Measurements from ENCODE around the gene PDE6A. TPM values are rescaled to one million over a fixed set of nuclear protein-coding genes. Genes with fewer than 3 reads are reported as not detected.

The PDE6A gene
- total and polyA plus RNA-seq, 2 donors from 2014 or later: 0.03 TPM; not detected in 1

DNA sequence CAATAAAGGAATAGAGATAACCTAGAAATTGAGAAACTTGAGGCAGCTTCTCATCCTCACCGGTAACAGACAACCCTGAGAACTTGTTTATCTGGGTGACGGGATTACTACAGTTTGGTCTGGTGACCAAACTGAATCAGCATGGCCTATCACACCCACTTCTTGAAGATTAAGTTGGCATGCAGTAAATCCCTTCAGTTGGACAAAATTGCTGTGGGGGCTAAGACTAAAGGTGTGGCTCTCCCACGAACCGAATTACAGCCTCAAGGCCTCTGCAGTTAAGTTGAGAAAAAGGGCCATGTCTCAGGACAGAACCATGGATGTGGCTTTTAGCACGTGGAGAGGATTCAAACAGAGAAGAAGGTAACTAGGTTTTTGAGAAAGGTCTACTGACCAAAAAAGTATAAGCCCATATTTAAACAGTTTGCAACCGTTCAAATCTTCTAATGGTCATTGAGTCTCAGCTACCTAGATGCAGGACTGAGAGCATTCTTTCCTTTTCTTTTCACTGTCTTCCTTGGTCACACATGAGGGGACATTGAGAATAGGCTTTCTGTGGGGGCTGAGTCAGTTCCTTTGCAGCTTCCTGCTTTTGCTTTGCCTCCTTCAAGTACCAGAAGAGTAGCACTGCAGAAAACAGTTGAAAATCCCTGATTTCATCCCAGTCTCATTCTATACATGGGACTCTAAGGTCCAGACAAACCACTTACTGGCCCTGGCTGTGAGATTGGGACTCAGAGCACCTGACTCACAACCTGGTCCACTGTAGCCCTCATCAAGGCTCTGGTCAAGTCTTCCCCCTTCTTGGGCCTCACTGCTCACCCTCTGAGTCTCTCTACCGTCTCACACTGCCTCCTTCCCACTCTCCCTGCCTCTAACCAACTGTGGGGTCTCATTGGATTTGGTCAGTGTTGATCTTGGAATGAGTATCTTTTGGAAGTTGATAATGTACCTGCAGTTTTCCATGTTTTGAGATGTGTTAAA lies 30.9 kb downstream of the PDE6A start:
- peak in 1 of 5 donors; percentile 36 for DNase-seq
- no peak for FAIRE-seq
- no peak for TF ChIP-seq CTCF (IDR thresholded peaks at IDR 0.05; ENCODE audit: borderline replicate concordance, extremely low read depth, insufficient read depth)
- Histone ChIP-seq H3K27me3 (ENCODE audit: control insufficient read depth, insufficient read depth, low read length) (no peaks in the 10 kb centered on the region), H3K36me3 (ENCODE audit: control insufficient read depth in 2 of 3, insufficient read depth in 3 of 3, low read length in 3 of 3) (no peaks in the 10 kb centered on the region), H3K4me3 (ENCODE audit: low read length in 3 of 3) (no peak overlapping the region), H3K27ac (ENCODE audit: low read depth in 2 of 2, low read length in 2 of 2) (no peak overlapping the region), H3K9ac (ENCODE audit: low read length in 3 of 3) (no peak overlapping the region), H3K9me3 (ENCODE audit: control insufficient read depth in 2 of 3, insufficient read depth in 1 of 3, low read length in 3 of 3) (no peaks in the 10 kb centered on the region), H3K4me1 (ENCODE audit: control insufficient read depth in 2 of 3, insufficient read depth in 2 of 3, low read depth in 1 of 3, low read length in 3 of 3) (peaks cover 0 to 4% (median 0%) of the 10 kb centered on the region in 3 donors)
- intact Hi-C loops (cut with DNase I): no loop called here

DNA sequence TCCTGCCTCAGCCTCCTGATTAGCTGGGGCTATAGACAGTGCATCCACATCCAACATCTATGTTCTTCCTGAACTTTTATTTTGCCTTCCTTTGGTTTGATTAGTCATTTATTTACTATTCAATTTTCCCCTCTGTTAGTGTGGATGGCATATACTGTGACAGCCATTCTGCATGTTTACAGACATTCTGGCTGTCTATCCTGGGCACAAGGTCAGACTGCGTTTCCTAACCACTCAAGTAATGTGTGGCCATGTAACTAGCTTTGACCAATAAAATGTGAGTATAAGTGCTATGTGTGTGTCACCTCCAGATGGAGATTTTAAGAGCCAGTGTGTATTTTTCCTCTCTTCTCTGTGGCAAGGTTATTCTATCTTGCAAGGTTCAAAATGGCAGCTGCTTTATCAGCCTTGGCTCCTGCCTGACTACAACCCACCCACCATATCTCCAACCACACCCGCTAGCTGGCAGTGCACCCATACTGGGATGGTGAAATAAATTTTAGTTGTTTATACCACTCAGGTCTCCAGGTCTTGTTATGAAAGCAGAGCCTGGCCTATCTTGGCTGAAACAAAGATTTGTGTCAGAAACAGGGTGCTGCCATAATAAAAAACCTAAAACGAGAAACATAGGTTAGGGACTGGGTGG lies 32.2 kb downstream of the PDE6A start:
- TF ChIP-seq CTCF (IDR thresholded peaks at IDR 0.05; ENCODE audit: borderline replicate concordance, extremely low read depth, insufficient read depth): no peak
- no peaks in the 10 kb centered on the region for H3K27me3 ChIP-seq (ENCODE audit: control insufficient read depth, insufficient read depth, low read length)
- no peak overlapping the region for H3K9ac ChIP-seq (ENCODE audit: low read length in 3 of 3)
- H3K9me3 ChIP-seq (ENCODE audit: control insufficient read depth in 2 of 3, insufficient read depth in 1 of 3, low read length in 3 of 3): no peaks in the 10 kb centered on the region
- intact Hi-C loops (cut with DNase I): no loop called here
- FAIRE-seq: no peak
- peaks cover 0 to 4% (median 0%) of the 10 kb centered on the region in 3 donors for H3K4me1 ChIP-seq (ENCODE audit: control insufficient read depth in 2 of 3, insufficient read depth in 2 of 3, low read depth in 1 of 3, low read length in 3 of 3)
- no peak for DNase-seq
- H3K4me3 ChIP-seq (ENCODE audit: low read length in 3 of 3): no peak overlapping the region
- H3K27ac ChIP-seq (ENCODE audit: low read depth in 2 of 2, low read length in 2 of 2): no peak overlapping the region
- no peaks in the 10 kb centered on the region for H3K36me3 ChIP-seq (ENCODE audit: control insufficient read depth in 2 of 3, insufficient read depth in 3 of 3, low read length in 3 of 3)

DNA sequence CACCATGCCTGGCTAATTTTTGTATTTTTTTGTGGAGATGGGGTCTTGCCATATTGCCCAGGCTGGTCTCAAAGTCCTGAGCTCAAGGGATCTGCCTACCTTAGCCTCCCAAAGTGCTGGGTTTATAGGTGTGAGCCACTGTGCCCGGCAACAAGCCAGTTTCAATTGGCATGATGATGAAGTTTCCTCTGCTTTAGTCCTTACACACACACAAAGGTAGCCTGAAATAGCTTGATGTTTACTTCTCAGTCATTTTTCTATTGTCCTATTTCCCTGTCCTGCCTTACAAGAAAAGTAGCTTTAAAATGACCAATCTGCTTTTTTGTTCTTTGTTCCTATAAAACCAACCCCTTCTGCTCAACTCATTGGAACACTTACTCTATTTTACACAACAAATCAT lies 33.6 kb downstream of the PDE6A start:
- no peak for DNase-seq
- no peak overlapping the region for H3K27ac ChIP-seq (ENCODE audit: low read depth in 2 of 2, low read length in 2 of 2)
- no peaks in the 10 kb centered on the region for H3K36me3 ChIP-seq (ENCODE audit: control insufficient read depth in 2 of 3, insufficient read depth in 3 of 3, low read length in 3 of 3)
- no peaks in the 10 kb centered on the region for H3K9me3 ChIP-seq (ENCODE audit: control insufficient read depth in 2 of 3, insufficient read depth in 1 of 3, low read length in 3 of 3)
- intact Hi-C loops (cut with DNase I): no loop called here
- TF ChIP-seq CTCF (IDR thresholded peaks at IDR 0.05; ENCODE audit: borderline replicate concordance, extremely low read depth, insufficient read depth): no peak
- no peaks in the 10 kb centered on the region for H3K27me3 ChIP-seq (ENCODE audit: control insufficient read depth, insufficient read depth, low read length)
- H3K4me1 ChIP-seq (ENCODE audit: control insufficient read depth in 2 of 3, insufficient read depth in 2 of 3, low read depth in 1 of 3, low read length in 3 of 3): peaks cover 0 to 4% (median 0%) of the 10 kb centered on the region in 3 donors
- H3K9ac ChIP-seq (ENCODE audit: low read length in 3 of 3): no peak overlapping the region
- H3K4me3 ChIP-seq (ENCODE audit: low read length in 3 of 3): no peak overlapping the region
- no peak for FAIRE-seq

Measured in kidney (tissue), 14 donors.